HL-60/S4 (cell line): ENCODE data around the gene IDS.
"Not testable (repeated sequence)": the region's sequence is repeated elsewhere in the genome, so short reads cannot be mapped to it uniquely, and the experiment has no call there.

Experiments
- in situ Hi-C: fragments of 300-500 bp; cut with MboI; formaldehyde crosslinking; loops from 2 replicates; pipeline ENCODE4 v1.14.3; 2022; ENCODE audit warnings: low sequenced_read_pairs

Gene IDS

DNA sequence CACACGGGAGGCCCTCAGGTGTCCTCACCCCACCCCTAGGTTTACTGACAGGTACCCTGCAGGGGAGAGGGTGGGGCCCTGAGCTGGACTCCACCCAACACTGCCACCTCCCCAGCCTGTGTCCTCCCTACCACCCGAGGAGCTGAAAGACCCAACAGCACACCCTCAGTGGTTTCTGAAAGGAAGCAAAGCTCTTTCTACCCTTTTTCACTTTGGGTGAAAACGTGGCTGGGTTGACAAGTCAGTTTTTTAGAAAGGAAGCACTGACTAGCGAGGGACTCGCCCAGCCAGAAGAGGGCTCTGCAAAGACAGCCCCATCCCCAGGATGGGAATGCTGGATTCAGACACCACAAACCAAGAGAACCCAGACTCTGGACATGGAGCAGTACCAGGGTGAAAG, 2.2 kb downstream of the IDS start:
- in situ Hi-C loops: not testable (repeated sequence)

DNA sequence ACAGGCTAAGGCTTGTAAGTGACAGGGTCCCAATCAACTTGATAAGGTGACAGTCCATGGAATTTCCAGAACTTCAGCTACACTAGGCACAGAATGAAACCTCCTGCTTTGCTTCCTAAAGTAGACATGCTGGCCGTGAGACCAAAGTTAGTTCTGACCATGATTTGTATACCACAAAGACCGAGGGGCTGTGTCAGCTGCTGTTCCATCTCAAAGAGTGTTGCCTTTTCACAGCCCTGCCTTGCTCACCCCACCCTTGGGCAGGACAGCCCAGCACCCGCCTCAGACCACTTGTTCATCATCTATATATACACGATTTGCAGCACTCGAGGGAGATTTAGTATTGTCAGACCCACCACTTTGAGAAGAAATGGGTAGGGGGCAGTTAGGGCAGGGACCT, 5.3 kb downstream of the IDS start:
- in situ Hi-C loops: no loop called here

DNA sequence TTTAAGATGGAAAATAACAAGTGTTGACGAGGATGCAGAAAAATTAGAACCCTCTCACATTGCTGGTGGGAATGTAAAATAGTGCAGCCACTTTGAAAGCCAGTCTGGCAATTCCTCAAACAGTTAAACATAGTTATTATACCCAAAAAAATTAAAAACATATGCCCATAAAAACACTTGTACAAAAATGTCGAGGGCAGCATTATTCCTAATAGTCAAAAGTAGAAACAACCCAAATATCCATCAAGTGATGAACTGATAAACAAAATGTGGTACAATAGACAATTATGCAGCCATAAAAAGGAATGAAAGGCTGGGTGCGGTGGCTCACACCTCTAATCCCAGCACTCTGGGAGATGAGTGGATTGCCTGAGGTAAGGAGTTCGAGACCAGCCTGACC, 6.3 kb downstream of the IDS start:
- in situ Hi-C loops: no loop called here

DNA sequence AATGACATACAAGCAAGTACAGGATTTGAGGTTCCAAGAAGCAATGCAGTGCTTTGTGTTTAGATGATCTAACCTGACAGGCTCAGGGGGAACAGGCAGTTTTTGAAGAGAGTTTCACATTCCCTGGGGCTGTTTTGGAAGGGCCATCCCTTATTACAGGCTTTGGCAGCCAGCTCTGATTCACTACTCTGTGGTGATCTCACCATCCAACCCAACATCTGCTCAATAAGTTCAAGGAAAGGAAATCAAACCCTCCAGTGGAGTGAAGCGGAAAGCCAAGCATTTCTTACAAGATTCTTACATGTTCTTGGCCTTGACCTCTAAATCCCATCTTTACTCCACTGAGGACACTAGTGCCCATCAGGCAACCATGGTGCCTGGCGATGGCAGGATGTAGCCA, 7.5 kb downstream of the IDS start:
- in situ Hi-C loops: no loop called here

DNA sequence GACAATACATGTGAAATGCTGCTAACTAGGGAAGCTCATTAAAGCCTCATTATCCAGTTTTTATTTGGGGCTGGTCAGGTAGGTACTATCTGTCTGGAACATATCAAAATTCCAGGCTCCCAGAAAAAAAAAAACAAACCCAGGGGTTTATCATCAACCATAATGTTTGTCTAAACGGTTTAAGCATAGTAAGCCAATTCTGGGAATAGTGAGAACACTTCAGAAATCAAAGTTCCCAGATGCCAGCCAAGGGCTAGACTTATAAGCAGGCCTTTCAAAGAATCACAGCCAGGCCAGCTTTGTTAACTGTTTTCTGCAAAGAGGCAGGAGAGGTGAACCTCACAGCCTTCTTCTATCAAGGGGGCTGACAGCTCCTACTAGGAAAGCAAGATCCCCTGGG, 8.1 kb downstream of the IDS start:
- in situ Hi-C loops: no loop called here

DNA sequence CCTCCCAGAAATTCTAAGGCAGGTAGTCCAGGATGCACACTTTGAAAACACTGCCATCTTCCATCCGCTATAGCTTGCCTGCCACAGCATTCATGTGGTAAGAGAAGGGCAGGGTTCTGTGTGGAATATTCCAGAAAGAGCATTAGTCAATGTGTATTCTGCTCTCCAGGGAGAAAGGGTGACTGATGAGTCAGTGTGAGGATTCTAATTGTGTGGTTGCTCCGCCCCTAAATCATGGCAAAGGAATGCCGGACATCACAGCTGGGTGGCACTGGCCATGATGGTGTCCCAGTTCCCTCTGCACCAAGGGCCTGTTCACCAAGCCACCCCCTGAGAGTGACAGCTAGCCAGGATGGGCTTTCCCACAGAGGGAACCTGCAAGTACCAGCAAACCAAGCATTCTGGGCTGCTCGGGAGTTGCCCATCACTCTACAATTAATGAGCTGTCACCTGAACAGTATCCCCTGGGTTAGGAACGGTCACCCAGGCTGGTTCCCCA, 9.5 kb downstream of the IDS start:
- in situ Hi-C loops: no loop called here

DNA sequence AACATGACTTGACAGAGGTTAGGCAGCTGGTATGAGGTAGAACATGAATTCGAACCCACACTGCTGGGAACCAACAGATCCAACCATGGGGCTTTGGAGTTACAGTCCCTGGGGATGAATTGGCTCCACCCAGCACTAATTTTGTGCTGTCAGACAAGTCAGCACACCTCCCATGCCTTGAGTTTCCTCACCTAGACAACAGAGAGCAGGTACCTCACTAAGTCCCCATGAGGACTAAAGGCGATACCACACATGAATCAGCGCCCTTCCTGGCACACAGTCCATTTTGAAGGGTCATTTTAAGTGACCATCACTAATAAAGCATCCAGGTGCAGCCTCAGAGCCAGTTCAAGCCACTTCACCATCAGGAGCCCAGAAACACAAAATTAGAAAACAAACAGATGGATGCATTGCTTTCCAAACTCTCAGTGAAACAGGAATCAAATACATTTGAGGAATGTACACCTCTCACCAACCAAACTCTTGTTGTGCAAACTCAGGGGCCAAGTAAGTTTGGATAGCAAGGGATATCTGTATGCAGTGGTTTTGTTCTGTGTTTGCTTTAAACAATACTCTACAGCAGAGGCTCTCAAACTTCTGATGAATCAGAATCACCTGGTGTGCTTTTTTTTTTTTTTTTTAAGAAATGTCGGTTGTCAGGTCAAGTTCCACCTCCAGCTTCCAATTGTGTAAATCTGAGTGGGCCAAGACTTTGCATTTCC, 10.1 kb downstream of the IDS start:
- in situ Hi-C loops: no loop called here

DNA sequence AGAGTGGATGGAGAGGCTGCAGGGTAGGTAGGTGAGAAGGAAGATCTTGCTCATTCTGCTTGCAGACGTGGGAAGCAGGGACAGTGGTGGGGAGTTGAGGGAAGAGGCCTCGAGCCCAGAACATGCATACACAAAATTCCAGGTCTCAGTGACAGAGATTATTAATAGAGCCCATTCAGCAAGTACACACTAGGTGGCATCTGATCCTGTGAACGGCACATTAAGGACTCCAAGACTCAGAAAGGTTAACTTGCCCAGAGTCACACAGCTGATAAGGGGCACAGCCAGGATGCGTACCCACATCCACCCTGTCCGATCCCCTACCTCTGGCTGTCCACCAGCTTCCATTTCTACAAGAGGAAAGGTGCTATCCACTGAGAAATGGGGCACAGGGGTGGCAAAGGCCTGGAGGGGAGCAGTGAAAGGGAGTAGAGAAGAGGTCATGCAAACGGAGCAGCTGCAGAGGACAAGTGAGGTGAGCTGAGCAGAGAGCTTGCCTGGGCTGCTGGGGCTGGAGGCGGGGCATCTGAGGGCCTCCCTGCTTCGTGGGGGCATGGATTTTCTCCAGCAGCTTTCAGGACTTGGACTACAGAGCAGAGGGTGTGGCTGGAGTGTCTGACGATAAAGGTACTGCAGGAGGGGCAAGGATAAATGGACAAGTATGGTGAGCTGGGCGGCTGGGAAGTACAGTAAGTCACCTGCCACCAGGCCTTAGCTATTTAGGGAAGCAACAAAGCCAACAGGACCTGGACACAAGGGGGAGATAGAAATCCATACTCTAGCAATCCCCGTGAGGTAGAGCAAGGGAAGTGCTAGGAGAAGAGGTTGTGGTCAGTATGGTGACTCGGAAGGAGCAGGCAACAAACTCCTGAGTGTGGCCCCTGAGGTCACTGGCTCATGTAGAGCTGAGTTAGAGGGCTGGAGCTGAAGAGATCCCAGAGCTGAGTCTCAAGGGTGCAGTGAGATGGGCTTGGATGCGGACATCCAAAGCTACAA, 11.2 kb downstream of the IDS start:
- in situ Hi-C loops: no loop called here

DNA sequence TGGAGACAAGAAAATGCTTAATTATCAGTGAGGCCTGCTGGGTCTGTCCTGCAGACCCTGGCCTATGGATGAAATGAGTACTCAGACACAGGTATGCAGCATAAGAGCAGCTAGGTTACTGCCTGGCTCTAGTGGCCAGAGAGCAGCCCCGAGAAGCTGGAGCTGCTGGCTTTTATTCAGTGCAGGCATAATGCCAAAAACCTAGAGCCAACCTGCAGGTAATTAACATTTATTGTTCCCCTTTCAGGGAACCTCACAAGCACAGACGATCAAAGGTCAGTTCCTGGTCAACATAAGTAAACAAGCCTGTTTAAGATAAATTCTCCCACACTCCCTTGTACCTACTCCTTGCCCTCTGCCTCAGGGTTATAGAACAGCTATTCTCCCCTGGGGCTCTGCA, 13.3 kb downstream of the IDS start:
- in situ Hi-C loops: no loop called here

DNA sequence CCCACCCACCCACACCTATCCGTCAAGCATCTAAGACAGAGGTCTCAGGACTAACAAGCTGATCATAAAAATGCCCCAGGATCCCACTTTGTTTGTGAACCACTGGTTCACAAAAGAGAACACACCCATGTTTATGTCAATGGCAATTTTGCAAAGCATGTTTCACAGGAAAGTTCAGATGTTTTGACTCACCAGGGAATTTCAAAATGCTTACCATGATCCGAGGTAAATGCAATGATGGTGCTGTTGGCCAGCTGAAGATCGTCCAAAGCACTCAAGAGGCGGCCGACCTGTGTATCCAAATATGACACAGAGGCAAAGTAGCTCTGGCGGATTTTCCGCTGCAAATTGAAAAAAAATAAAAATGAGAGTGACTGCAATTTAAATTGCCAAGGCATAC, 15.0 kb downstream of the IDS start:
- in situ Hi-C loops: no loop called here

DNA sequence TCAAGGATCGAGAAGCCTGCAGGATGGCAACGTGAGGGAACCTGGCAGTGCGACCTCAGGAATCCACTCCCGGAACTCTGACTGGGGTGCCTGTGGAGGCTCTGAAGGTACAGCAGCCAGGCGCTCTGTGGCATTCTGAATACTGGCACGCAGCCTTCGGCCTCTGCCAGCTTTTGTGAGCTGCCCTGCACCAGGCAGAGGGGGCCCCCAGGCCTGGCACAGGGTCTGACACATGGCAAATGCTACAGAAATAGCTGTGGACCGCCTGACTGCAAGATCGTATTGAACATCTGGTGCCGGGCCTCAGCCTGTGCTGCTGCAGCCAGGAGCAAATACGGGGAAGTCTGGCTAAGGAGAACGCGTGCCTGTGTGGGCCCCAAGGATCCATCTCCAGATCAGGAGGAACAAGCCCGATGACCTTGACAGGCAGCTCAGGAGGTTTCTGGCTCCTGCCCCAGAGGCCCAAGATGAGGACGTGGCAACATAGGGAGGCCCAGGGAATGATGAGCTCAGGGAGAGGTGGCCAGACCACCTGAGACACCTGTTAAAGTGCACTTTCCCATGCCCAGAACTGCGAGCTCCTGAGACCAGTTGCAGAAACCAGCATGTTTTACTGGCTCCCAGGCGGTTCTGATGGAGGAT, 16.6 kb downstream of the IDS start:
- in situ Hi-C loops: not testable (repeated sequence)

DNA sequence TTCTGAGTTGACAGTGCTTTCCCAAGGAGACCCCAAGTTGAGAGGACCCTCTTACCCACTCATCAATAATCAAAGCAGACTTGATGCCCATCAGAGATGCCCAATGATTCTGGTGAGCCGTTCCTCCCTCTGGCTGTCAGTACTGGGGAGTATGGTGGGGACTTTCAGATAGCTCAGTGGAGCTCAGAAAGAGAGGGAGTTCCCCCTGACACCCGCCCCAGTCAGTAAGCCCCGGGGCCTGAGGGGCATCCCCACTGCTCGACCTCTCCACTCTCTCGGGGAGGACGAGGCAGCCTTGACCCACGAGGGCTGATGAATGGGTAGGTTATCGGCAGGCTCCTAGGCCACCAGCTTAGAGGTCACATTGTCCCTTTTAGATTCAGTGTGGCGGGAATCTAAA, 17.1 kb downstream of the IDS start:
- in situ Hi-C loops: not testable (repeated sequence)

DNA sequence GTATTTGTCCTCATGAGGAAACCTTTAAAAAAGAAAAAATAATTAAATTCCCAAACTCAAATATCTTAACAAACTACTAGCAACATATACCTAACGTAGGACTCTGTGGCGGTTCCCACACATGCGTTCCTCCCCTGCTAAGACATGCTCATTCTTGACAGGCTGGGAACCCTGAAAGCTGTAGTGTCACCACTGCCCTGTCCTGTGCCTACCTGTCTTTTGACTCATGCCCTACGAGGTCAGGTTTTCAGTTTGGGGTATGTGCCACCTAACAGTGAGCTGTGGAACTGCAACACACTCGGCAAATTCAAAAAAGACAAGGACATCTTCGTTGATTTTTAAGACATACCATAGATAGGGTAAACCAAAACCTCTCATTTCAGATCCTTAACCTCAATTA, 17.8 kb downstream of the IDS start:
- in situ Hi-C loops: no loop called here

DNA sequence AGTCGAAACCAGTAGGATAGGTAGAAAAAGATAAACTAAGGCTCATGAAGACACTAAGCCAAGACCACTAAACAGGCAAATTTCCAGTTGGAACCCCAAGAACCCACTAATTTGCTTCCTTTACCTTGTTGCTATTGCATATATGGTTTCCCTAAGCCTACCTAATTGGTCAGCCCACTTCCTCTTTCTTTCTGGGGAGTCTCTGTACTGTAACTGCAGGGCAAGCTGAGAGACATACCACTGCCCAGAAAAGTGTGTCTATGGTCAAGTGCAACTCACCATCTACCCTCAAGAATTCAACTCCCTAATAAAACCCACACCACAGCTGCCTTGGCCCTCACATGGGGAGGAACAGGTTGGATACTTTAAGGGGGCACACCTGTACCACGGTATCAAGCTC, 28.6 kb downstream of the IDS start:
- in situ Hi-C loops: no loop called here

DNA sequence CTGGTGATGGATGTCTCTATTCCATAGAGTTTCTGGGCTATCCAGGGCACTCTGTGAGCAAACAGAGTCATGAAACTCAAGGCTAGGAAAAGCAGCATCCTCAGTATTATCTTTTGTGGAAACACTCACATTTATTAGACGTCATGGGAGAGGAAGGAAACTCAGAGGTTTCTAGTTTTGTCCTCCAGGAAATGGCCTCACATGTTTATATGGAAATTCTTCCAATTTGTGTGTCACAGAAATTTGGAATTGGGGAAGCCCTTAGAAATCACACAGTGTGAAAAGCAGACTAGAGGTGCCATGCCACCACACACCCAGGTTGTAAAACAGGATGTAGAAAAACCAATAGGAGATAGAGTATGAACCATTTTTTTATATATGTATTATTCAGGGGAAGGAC, 31.1 kb downstream of the IDS start:
- in situ Hi-C loops: no loop called here

DNA sequence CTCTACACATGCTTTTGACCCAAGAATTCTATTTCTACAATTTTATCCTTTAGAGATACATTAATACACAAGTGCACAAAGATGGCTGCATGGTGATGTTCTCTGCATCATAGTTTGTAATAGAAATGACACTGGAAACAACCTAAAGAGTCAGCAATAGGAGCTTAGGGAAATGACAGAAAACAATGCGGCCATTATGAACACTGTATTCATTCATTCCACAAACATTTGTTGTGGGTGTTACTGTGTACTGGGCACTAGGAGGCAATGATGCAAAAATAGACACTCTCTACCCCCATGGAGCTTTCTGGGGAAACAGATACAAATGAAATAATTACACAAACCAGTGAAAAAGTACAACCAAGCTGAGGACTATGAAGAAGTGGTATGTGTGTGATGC, 32.0 kb downstream of the IDS start:
- in situ Hi-C loops: no loop called here

DNA sequence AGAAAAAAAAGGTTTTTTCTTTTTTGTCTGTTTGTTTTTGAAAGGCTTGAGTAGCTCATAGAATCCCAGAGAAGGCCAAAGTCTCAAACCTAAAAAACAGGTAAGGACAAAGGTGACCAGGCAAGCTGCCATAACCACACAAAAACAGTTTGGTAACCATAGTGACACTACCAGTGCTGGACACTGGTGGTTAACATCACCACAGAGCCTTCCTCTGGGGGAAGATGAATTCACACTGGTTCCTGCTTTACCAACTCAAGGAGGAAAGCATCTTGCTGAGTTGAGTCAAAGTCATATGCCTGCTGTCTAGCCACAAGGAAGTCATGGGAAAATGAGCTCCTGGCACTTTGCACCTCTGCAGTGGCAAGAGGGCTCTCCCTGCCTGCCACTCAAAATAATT, 32.5 kb downstream of the IDS start:
- in situ Hi-C loops: no loop called here

DNA sequence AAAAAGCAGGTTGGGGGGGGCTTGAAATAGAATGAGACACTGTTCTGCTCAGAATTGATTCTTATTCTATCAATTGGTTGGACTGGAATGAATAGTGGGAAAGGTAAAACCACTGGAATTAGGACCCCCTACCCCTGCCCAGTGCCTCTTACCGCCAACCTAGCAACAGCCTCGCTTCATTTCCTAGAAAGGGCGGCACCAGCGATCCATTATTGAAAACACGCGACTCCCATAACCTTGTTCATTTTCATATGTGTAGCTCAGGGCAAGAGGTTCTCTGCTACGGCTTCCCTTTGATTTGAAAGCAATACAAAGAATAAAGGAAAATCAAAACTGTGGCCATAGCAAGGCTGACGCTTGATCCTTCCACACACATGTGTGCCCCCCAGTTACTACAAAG, 33.7 kb downstream of the IDS start:
- in situ Hi-C loops: no loop called here

DNA sequence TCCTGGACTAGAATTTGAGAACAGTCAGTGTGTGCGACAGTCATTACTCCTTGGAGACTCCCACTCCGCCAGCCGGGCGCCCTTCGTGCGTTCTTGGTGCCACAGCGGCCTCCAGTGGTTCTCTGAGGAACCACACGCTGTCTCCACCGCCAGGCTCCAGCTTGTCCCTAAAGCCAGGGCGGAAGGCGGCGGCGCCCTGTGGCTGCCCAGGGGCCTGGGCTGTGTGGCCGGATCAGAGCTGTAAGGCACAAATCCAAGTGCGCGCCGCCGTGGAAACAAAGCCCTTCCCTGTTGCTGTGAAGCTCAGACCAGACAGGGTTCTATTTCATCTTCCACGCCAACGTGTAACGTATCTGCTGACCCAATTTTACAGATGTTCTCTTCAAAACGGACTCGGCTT, 34.2 kb downstream of the IDS start:
- in situ Hi-C loops: no loop called here

DNA sequence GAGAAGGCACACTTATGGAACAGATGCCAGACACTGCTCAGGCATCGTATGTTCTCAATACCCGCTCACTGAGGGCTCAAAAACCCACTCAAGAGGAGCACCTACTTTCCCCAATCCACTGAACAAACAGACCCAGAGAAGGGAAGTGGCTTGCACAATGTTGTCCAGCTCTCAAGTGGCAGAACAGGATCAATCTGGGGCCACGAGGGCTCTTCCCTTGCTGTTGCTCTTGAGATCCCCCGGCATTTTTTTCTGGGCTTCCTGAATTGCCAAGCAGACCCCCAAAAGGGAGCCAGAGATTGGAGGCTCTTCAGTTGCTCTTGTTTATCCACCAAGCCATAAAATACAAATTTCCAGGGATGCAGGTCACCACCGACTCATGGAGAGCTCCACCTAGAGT, 35.7 kb downstream of the IDS start:
- in situ Hi-C loops: no loop called here

DNA sequence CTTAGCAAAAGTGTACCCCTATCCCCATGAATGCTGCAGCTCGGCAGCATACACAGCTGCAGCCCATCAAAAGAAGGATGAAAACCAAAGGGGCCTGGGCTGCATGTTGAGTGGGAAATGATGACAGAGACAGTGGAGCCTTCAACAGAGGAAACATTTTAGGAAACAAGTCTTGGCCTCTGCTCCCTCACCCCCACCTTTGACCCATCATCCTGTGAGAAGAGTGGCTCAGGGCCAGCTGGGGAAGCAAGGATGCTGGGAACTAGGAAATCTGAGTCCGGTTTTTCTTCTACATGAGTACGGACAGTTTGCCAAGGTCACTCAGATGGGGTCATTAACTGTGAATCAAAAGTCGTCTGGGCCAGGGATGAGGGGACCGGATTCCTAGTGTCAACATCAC, 37.2 kb downstream of the IDS start:
- in situ Hi-C loops: no loop called here

DNA sequence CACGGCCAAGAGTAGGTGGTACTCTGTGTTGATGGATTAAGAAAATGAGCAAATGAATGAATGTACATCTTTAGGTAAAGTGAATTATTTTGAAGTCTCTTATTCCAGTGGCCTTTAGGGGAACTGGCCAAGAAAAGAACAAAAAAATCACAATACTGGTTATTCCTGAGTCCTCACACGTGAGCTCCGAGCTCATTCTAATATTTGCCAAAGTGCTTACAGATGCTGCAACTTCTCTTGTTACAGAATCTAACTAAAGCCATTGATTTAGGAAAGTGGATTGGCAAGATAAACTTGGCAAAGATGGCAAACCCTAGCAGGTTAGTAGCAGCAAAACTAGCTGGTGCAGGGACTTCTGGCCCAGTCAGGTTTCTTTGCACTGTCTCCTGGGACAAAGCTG, 37.6 kb downstream of the IDS start:
- in situ Hi-C loops: no loop called here
